SIG-M5 (cell line): ENCODE measurements around the gene GH1.
A peak's percentile ranks its signal among the peaks of the same experiment; 100 is the strongest.
"Not testable (repeated sequence)": the region's sequence is repeated elsewhere in the genome, so short reads cannot be mapped to it uniquely, and the experiment has no call there.

Experiments used
- DNase-seq: peaks from one replicate; lab custom pipeline; 2025; lab: John Stamatoyannopoulos, UW

GH1 gene

DNA sequence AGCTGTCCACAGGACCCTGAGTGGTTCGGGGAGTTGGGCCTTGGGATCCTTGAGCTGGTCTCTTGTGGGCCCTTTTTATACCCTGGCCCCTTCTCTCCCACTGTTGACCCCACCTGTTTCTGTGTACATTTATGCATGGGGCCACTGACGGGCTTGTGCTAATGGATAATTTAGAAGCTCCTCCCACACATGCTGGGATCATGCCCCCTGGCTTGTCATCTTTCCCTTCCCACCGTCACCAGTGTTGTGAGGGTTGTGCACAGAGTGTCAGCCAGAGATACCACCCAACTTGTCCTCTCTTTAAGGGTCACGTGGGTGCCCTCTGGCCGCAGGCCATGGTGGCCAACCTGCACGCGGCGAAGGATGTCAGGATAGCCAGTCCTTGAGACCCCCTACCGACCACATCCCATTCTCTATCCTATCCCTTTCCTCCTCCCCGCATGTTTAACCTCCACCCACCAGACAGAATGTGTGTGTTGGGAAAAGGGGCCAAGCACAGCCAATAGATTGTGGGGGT lies at the start of gene GH1:
Gene GH1, minus strand, starts transcription at position 51 of the 517 bp plus-strand sequence. CDS start 63 bp downstream, outside the sequence.
- not testable (repeated sequence) for DNase-seq

DNA sequence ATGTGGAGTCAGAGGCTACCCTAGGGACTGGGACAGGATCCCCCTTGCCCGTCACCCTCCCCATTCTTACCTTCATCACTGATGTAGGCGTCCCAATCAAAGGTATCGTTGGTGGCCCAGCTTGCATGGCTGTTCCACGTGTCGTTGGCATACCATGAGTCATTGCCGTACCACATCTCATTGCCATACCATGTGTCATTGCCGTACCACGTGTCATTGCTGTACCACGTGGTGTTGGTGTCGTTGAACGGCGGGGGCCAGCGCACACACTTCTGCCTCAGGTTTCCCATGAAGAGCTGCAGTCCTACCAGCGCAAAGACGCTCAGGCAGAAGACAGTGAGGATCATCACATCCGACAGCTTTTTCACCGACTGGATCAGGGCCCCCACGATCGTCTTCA lies 49.3 kb upstream of the GH1 start:
- DNase-seq = no peak

DNA sequence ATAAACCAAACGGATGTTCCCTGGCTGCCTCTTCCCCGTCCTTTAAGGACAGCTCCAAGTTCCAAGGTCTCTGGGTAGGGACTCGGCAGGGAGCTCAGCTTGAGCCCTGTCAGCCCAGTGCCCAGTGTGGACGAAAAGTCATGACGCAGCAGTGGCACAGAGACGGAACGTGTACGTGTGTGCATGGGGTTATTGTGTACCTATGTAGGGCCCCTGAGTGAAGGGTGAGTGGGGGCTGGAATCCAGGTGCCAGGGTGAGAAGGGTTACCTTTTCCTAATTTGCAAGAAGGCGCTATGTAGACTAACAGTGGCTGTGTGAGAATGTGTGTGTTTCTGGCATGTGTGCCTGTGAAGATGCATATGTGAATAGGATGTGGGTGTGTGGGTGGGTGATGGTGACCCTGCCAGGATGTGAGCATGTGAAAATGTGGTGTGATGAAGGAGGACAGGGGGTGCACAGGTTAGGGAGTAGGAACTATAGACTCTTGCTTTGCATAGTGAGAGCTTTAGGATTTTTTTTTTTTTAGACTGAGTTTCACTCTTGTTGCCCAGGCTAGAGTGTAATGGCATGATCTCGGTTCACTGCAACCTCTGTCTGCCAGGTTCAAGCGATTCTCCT lies 48.1 kb upstream of the GH1 start:
- DNase-seq = no peak

- no peak for DNase-seq
Measured at GRCh38 chr17:63963123-63963522, 44.5 kb upstream of the GH1 start.

- DNase-seq = no peak
Measured at GRCh38 chr17:63962298-63962744, 43.7 kb upstream of the GH1 start.

DNA sequence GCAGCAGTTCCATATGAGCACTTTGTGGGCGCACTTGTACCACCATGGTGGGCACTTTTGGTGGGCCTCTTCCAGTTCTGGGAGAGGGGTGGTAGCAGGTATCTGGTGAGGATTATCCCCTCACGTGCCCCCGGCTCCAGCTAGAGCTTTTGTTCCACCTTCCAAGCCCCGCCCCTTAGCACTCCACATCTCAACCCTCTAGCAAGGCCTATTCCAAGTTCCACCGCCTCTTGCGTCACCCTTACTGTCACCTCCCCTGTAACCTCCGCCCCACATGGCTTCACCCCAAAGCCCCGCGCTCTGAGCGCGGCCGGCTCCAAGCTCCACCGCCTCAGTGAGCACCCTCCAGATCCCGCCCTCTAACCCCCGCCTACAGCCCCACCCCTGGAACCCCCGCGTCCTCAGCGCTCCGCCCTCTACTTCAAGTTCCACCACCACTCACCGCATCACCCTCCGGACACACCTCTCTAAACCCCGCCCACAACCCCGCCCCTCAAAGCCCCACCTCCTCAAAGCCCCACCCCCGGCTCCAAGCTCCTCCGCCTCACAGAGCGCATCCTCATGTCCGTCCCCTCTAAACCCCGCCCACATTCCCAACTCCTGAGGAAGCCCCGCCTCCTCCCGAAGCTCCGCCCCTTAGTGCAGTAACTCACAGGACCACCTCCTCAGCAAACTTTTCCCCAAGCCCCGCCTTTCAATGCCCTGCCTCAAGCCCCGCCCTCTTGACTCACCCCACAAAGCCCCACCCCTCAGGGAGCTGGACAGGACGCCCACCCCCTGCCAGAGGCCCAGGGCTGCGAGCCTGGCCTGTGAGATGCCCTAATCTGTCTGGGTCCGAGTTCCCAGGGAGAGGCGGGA lies 42.9 kb upstream of the GH1 start:
- peak; percentile 66 for DNase-seq

DNA sequence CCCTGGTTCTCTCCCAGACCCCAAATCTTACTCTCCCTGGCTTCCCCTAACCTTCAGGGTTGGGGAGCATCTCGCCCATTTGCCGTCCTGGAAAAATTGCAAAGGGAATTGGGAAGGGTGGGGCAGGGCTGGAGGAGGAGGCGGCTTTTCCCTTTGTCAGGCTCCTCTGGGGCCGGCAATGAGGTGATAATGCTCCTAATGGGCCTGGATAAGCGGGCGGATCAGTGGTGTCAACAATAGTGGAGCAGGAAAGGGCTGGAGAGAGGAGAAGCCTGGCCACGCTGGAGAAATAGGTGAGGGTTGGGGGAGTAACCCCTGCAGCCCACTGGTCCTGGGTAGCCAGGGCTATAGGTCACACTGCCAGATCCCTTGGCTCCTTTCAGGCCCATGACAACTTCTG lies 41.8 kb upstream of the GH1 start:
- no peak for DNase-seq

DNA sequence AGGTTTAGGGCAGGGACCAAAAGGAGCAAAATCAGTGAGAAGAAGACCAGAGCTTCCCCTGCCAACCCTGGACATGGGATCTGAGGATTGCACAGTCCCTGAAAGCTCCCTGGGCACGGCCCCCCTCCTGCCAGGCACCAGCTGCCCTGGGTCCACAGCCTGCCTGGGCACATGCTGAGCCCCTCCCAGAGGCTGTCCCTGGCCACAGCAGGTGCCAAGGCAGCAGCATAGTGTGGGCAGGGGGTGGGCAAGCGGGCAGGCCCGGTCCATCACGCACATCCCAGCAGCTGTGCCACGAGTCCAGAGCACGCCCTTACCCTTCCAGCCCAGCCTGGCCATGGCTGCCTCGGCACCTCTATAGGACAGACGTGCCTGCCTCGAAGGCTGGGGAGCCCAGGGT lies 41.4 kb upstream of the GH1 start:
- DNase-seq = no peak

DNA sequence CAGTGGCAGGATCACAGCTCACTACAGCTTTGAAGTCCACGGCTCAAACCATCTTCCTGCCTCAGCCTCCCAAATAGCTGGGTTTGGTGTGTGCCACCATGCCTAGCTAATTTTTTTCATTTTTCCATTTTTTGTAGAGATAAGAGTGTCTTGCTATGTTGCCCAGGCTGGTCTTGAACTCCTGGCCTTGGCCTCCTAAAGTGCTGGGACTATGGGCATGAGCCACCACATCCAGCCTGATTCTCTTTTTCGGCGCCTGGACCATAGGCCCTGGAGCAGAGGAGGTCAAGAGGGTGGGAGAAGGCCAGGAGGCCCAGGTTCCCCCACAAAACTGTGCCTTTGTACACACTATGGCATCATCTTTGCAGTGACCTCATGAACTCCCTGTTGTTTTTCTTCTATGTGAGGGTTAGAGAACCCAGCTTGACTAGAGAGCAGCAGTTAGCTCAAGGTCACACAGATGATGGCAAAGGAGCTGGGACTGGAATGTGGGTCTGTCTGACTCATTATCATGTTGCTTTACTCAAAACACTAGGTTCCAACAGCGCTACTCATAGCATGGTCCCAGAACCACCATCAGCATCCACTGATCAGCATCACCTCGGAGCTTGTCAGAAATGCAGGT lies 37.8 kb upstream of the GH1 start:
- DNase-seq = no peak

DNA sequence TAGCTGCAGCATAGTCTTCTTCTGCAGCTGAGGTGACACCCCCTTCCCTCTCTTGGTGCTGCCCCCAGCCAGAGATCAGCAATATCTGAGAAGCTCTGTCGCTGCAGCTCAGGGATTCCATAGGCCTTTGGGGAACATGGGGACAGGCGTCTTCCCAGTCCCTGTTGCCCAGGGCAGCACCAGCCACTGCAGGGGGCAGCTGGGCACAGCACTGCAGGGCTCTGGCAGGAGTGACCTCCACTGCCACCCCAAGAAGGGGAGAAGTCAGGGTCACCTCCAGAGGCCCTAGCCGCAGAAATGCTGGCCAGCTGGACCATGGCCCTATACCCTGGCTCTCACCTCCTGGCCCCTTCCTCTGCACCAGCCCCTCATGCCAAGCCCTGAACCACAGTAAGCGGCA lies 37.2 kb upstream of the GH1 start:
- no peak for DNase-seq

DNA sequence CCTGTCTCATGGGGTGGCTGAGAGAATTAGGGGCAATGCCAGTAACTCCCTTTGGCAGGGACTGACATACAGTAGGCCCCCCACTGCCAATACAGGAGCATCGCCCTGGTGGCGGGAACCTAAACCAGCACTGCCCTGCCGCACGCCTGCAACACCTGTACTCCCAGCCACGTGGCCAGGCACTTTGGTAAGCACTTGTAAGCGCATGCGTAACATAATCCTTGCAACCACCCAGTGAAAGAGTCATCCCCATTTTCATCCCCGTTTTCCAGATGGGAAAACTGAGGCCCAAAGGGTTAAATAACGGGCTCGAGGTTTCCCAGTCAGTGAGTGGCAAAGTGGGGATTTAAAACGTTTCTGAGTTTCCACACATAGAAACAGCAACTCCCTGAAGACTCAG lies 36.6 kb upstream of the GH1 start:
- DNase-seq = no peak

DNA sequence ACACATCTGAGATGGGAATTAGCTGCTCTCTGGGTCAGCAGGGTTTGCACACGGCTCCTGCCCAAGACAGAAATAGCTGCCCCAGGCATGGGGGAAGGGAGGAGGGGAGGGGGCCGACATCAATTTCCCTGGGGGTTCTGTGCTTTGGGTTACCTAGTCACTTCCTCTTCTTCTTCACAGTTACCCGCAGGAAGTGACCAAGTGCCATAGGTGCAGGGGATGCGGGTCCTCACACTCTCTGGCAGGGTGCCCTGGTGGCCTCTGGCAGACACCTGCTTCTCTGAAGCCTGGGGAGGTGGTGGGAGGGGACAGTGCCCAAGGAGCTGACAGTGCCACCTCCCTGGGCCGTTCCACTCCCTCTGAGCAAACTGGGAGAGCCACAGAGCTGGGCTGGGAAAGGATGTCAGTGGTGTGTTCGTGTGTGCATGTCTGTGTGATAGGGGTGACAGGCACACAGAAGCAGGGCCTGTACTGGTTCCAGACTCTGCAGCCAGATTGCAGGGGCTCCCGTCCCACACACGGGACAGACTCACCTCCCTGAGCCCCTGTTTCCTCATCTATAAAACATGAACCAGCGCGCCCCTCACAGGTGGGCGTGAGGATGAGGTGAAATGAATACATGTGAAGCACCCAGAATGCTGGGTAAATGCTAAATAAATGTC lies 35.9 kb upstream of the GH1 start:
- no peak for DNase-seq

DNA sequence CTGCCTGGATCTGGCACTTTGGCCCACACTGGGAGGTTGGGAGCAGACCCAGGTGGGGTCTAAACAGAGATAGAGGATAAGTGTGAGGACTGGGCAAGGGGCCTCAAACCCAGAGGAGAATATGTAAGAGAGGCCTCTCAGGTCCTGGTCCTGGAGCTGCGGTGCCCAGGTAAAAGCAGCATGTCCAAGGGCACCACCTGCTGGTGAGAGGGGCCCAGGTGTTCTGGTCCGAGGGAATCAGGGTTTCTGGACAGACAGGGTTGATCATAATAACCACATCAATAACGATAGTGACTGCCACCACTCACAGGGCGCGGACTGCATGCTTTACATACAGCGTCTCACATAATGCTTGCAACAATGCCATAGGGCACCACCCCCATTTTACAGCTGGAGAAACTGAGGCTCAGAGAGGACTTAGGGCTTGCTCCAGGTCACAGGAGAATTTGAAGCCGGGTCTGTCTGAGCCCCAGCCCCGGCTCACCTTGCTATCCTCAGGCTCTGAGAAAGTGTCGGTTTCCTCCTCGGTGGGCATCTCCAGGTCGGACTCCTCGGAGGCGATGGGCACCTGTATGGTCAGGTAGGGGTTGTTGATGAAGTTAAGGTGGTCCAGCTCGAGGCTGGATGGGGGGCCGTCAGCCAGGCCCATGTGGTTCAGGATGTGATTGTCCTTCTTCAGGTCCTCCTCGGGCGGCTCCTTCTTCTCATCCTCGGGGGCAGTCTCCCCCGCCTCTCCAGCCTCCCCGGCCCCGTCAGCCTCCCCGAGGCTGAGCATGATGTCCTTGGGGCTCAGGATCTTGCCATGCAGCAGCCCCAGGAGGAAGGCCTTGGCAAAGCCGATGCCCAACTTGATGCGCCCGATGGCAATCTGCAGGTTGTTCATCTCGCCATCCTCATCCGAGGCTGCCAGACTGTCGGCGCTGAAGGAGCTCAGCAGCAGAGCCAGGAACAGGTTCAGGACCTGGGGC lies 32.6 kb upstream of the GH1 start:
- DNase-seq = no peak

DNA sequence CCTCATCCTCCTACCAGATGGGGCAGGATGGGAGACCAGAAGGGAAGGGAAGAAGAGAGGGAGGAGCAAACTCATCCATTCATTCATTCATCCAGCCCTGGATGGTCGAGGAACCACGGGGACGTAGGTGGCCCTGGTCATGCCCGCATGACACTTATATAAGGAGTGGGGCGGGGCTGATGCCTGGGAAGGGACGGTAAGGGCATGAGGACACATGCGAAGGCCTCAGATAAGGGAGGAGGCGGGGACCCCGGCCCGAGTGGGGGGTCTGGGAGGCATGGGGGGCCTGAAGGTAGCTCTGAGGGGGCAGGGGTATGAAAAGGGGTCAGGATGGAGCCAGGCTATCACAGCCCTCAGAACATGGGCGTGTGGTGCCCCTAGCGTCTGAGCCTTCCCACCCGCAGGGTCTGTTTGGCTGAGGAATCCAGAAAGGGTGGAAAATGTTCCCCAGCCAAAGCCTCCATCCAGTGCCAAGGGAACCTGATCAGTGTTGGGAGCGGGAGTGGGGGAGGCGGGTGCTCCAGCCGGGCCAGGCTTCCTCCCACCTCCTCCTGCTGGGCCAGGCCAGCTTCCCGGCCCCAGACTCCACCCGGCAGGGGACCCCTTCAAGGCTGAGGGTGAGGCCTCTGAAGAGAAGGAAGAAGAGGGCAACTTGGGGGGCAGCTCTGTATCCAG lies 31.1 kb upstream of the GH1 start:
- no peak for DNase-seq

DNA sequence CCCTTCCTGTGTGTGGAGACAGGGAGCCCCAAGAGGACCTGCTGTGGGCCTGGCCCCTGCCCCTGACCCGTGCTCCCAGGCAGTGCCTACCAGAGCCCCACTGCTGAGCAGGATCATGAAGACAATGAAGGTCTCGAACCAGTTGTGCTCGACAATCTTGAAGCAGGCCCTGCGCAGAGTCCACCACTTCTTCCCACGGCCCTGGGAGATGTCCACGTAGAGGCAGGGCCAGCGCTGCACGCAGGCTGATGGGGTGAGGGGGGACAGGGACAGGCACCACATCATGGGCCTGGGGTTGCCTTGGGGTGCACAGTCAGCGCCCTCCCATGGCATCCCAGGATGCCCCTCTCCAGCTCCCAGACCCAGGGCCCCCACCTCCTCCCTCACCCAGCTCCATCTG lies 29.9 kb upstream of the GH1 start:
- no peak for DNase-seq

DNA sequence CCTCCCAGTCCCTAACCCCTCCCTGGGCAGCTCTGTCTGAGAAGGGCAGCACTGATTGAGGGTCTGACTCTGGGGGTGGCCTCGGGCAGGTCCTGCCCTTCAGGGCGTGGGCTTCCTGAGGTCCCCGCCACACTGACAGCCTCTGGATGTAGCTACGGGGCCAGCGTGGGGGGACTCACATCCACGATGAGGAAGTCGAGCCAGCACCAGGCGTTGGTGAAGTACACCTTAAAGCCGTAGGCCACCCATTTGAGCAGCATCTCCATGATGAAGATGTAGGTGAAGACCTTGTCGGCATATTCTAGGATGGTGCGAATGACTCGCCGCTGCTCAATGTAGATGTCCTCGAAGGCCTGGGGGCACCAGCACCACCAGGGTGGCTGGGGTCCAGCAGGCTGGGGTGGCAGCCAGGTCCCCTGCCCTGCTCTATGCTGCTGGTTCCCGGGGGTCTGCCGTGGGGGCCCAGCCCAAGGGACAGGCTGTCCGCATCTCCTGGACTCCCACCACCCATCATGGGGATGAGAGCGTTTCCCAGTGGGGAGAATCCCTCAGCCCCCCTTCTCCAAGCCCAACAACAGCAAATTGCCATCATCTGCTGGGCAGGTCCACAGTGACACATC lies 29.2 kb upstream of the GH1 start:
- no peak for DNase-seq

GRCh38 chr17:63946440-63947363 lies 28.1 kb upstream of the GH1 start:
- DNase-seq = no peak

DNA sequence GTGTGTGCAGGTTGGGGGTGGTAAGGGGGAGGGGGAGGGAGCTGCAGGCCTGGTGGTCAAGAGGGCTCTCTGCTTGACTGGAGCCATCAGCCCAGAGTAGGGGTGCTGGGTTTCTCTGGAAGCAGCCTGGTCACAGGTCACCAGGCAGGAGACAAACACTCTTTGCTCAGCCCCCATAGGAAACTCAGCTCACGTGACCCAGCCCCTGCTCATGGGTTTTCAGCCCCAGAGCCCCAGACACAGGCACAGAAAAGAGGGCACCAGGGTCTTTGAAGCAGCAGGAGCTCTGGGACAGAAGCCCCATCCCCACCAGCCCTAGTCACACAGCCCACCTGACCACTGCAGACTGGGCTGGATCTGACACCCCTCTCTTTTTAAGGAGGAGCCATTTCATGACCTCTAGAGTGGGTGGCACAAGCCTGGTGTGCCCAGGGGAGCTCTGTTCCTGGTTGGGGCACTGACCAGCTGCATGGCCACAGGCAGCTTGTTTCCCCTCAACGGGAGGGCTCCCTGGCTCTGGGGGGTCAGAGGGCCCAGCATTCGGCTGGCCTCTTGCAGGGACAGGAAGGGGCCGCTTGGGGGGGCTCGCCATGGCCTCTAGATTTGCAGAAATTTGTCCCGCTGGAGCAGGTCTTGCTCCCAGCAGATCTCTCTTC lies 27.3 kb upstream of the GH1 start:
- DNase-seq = no peak
